ENCODE data around the gene CHGA.

- 0 out of 4 replicates have a peak, but pooled peaks of 1 of the 2 experiments have one; percentile 44 for TF ChIP-seq REST (IDR thresholded peaks at IDR 0.05; ENCODE audit: insufficient read depth in 1 of 2, low read depth in 2 of 2, low read length in 1 of 2)
- peak; percentile 90 for TF ChIP-seq CTCF (IDR thresholded peaks at IDR 0.05)
- no peak for TF ChIP-seq SIN3A (IDR thresholded peaks at IDR 0.05; ENCODE audit: borderline replicate concordance, insufficient read depth, low read depth, low read length)
- no peak for TF ChIP-seq POLR2AphosphoS5 (IDR thresholded peaks at IDR 0.05; ENCODE audit: low read depth, low read length)
- TF ChIP-seq TCF7L2 (IDR thresholded peaks at IDR 0.05; ENCODE audit: low read depth, low read length) = no peak
These were observed 29.0 kb downstream of the CHGA start for GRCh38 chr14:92951912-92952471.

Data from Panc1 (cell line).